Stimulated activated CD8-positive, alpha-beta memory T cell treated with anti-CD3 and anti-CD28 coated beads, Interleukin-4, amount 100 ng/mL, for 1 hour (primary cell): ENCODE measurements around the gene CEP152.

Experiments
- DNase-seq, 2 donors: peaks; one replicate each; pipeline ENCODE4 v3.0.0-alpha.2; 2020; ENCODE audit warnings: low read depth in 2 of 2, low spot score in 1 of 2

Gene CEP152

GRCh38 chr15:48710952-48711495 is 99.8 kb downstream of the CEP152 start:
- no peak for DNase-seq

GRCh38 chr15:48708641-48709040 is 102.2 kb downstream of the CEP152 start:
- DNase-seq = no peak

- DNase-seq = no peak
Measured at GRCh38 chr15:48705381-48705780, 105.5 kb downstream of the CEP152 start.

GRCh38 chr15:48703544-48703943 is 107.3 kb downstream of the CEP152 start:
- no peak for DNase-seq

- no peak for DNase-seq
Measured at GRCh38 chr15:48702569-48703236, 108.2 kb downstream of the CEP152 start.

GRCh38 chr15:48696627-48697312 is 114.1 kb downstream of the CEP152 start:
- no peak for DNase-seq

GRCh38 chr15:48695827-48696573 is 114.9 kb downstream of the CEP152 start:
- DNase-seq = no peak

GRCh38 chr15:48695088-48695826 is 115.6 kb downstream of the CEP152 start:
- no peak for DNase-seq

- no peak for DNase-seq
Measured at GRCh38 chr15:48693484-48693883, 117.4 kb downstream of the CEP152 start.

GRCh38 chr15:48688493-48688892 is 122.4 kb downstream of the CEP152 start:
- no peak for DNase-seq
